ENCODE results near the gene POLR2L. TPM values are rescaled to one million over a fixed set of nuclear protein-coding genes. Genes with fewer than 3 reads are reported as not detected.

POLR2L gene
- total and polyA plus RNA-seq, 10 donors: 24.6 to 131 (median 66.2) TPM

DNA sequence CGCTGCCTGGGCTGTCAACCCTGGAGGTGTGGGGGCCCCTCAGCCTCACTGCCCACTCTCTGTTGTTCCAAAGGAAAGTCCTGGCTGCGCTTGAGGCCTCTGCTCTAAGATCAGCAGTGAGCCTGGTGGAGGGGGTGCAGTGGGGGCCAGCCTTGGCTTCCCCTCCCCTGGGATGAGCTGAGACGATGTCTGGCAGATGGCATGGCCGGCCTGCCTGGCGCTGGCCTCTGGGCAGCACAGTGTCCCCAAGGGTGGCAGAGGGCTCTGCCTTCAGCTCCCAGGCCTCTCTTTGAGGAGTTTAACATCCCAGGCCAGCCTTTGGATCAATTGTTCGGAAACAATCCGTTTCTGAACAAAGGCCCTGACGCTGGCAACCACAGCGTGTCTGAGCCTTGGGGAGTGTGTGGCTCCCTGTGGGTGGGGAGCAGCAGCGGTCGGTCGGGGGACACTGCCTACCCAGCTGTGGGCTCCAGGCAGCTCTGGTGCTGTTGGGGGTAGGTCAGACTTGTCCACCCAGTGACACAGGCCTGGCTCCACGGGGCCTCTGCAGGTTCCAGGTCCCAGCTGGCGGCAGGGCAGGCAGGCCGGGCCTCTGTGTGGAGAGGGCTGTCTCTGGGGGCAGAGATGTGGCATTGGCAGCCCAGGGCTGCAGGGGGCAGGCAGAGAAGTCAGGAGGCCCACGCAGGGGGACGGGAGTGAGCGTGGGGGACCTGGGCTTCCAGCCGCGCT, 12.4 kb upstream of the POLR2L start:
- no peaks in the 10 kb centered on the region for H3K9me3 ChIP-seq
- DNase-seq: no peak
- 87 to 97% (median 90%) methylated on average over 8 to 20 of the region's 20 CpGs for WGBS, 5 donors
- no peak overlapping the region for H3K4me3 ChIP-seq
- intact Hi-C loops (cut with DNase I; ENCODE audit: low total_unique reads): no loop called here
- H3K36me3 ChIP-seq: peaks cover 0 to 25% (median 0%) of the 10 kb centered on the region in 6 donors
- H3K4me1 ChIP-seq: peaks cover 0 to 71% (median 34%) of the 10 kb centered on the region in 6 donors
- H3K27me3 ChIP-seq (replicated peaks in 1 of 7): peaks cover 0 to 11% (median 3%) of the 10 kb centered on the region in 7 donors
- peak overlapping the region in 1 of 8 donors; percentile 1 for H3K27ac ChIP-seq
- TF ChIP-seq, protein P1, sequence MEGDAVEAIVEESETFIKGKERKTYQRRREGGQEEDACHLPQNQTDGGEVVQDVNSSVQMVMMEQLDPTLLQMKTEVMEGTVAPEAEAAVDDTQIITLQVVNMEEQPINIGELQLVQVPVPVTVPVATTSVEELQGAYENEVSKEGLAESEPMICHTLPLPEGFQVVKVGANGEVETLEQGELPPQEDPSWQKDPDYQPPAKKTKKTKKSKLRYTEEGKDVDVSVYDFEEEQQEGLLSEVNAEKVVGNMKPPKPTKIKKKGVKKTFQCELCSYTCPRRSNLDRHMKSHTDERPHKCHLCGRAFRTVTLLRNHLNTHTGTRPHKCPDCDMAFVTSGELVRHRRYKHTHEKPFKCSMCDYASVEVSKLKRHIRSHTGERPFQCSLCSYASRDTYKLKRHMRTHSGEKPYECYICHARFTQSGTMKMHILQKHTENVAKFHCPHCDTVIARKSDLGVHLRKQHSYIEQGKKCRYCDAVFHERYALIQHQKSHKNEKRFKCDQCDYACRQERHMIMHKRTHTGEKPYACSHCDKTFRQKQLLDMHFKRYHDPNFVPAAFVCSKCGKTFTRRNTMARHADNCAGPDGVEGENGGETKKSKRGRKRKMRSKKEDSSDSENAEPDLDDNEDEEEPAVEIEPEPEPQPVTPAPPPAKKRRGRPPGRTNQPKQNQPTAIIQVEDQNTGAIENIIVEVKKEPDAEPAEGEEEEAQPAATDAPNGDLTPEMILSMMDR (IDR thresholded peaks at IDR 0.05 in 8 of 11, conservative IDR thresholded peaks at IDR 0.05 in 3 of 11): no peak
- TF ChIP-seq POLR2A (IDR thresholded peaks at IDR 0.05): no peak

DNA sequence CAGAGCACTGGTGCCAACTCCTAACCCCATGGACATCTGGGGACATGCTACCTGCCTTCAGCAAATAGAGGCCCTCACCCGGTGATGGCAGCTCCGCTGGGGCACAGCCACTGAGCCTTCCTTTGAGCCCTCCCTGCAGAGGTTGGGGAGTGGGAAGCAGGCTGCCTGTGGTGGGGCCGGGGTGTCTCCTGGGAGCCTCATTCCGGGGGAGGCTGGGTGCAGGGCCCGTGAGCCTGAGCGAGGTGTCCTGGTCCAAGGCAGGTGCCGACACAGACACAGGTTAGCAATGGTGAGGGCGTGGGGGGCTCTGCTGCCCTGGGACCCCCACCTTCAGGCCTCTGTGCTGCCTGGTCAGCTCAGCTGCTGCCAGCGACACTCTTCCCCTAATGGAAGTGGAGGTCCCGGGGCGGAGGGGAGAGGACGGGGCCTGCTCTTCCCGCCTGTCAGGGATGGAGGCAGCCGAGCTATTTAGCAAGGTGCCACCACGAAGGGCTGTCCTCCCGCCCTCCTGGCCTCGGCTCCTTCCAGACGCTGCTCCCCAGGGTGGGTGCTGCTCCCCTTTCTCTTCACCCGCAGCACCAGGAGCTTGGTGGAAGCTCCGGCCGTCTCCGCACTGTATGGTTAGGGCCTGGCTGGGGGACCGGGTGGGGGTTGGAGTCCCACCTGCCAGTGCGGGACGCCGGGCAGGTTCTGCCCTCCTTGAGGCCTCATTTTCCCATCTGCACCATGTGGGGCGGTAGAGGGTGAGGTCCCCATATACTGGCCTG, 11.5 kb upstream of the POLR2L start:
- 76 to 95% (median 91%) methylated on average over 7 to 27 of the region's 27 CpGs for WGBS, 5 donors
- H3K36me3 ChIP-seq: peaks cover 0 to 25% (median 0%) of the 10 kb centered on the region in 6 donors
- intact Hi-C loops (cut with DNase I; ENCODE audit: low total_unique reads): no loop called here
- H3K9me3 ChIP-seq: no peaks in the 10 kb centered on the region
- H3K4me1 ChIP-seq: peaks cover 5 to 71% (median 36%) of the 10 kb centered on the region in 6 donors
- no peak overlapping the region for H3K27ac ChIP-seq
- no peak overlapping the region for H3K4me3 ChIP-seq
- H3K27me3 ChIP-seq (replicated peaks in 1 of 7): peaks cover 0 to 20% (median 4%) of the 10 kb centered on the region in 7 donors
- no peak for TF ChIP-seq POLR2A (IDR thresholded peaks at IDR 0.05)
- no peak for TF ChIP-seq POLR2AphosphoS5 (IDR thresholded peaks at IDR 0.05)
- TF ChIP-seq, protein P1 (IDR thresholded peaks at IDR 0.05 in 8 of 11, conservative IDR thresholded peaks at IDR 0.05 in 3 of 11): no peak
- DNase-seq: no peak

DNA sequence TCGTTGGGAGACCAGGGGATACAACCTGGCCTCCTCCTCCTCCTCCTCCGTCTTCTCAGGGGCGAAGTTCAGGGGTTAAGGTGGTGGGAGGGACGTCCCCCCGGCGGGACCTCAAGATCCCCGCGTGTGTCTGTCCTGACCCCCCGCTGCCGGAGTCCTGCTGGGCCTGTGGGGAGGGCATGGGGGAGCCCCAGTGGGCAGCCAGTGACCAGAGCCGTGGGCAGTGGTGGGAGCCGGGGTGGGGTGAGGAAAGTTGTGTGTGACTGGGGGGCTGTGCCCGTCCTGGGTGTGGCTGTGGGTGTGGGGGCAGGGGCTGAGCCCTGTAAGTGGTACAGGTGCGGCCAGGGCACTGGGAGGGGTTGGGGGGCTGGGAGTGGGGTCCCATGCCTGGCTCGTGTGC, 10.4 kb upstream of the POLR2L start:
- H3K27ac ChIP-seq: no peak overlapping the region
- DNase-seq: no peak
- peaks cover 0 to 25% (median 0%) of the 10 kb centered on the region in 6 donors for H3K36me3 ChIP-seq
- no peak overlapping the region for H3K4me3 ChIP-seq
- H3K27me3 ChIP-seq (replicated peaks in 1 of 7): peaks cover 0 to 31% (median 4%) of the 10 kb centered on the region in 7 donors
- intact Hi-C loops (cut with DNase I; ENCODE audit: low total_unique reads): no loop called here
- H3K9me3 ChIP-seq: no peaks in the 10 kb centered on the region
- H3K4me1 ChIP-seq: peaks cover 15 to 71% (median 45%) of the 10 kb centered on the region in 6 donors
- TF ChIP-seq POLR2AphosphoS5 (IDR thresholded peaks at IDR 0.05): peak in 1 of 3 donors; percentile 24
- TF ChIP-seq, protein P1 (IDR thresholded peaks at IDR 0.05 in 8 of 11, conservative IDR thresholded peaks at IDR 0.05 in 3 of 11): no peak
- 72 to 91% (median 85%) methylated on average over 11 to 15 of the region's 15 CpGs for WGBS, 5 donors

Data from spleen (tissue), 11 donors.